HEK293 (cell line): ENCODE results near the gene PRUNE2.

ENCODE experiments used
- BCL11A ChIP-seq: fragments of 450-650 bp; formaldehyde crosslinking; IDR thresholded peaks from 2 replicates; pipeline ENCODE4 v1.5.1; 2016; ENCODE audit warnings: low read depth, missing biosample characterization, missing genetic modification characterization
- GLIS1 ChIP-seq: fragments of 450-650 bp; formaldehyde crosslinking; IDR thresholded peaks from 2 replicates; pipeline ENCODE4 v1.5.1; 2016; ENCODE audit warnings: missing biosample characterization, missing genetic modification characterization
- IKZF3 ChIP-seq: fragments of 450-650 bp; IDR thresholded peaks from 2 replicates; pipeline ENCODE4 v1.5.0; 2018; ENCODE audit warnings: missing biosample characterization, mild to moderate bottlenecking, missing genetic modification characterization, moderate library complexity
- INSM2 ChIP-seq: fragments of 450-650 bp; formaldehyde crosslinking; IDR thresholded peaks from 2 replicates; pipeline ENCODE4 v1.5.1; 2016; ENCODE audit warnings: missing biosample characterization, missing genetic modification characterization
- KLF7 ChIP-seq: fragments of 450-650 bp; formaldehyde crosslinking; IDR thresholded peaks from 2 replicates; pipeline ENCODE4 v1.5.1; 2016; ENCODE audit warnings: missing biosample characterization, missing genetic modification characterization, borderline replicate concordance
- WT1 ChIP-seq: fragments of 450-650 bp; formaldehyde crosslinking; IDR thresholded peaks from 2 replicates; pipeline ENCODE4 v1.5.1; 2016; ENCODE audit warnings: missing biosample characterization, missing genetic modification characterization
- YY1 ChIP-seq: fragments of 450-650 bp; formaldehyde crosslinking; IDR thresholded peaks from 2 replicates; pipeline ENCODE4 v1.5.1; 2018; ENCODE audit warnings: missing biosample characterization, missing genetic modification characterization
- ZBTB26 ChIP-seq: fragments of 450-650 bp; formaldehyde crosslinking; optimal IDR thresholded peaks from 2 replicates; pipeline ENCODE3; 2016; ENCODE audit warnings: missing biosample characterization, mild to moderate bottlenecking, missing genetic modification characterization
- ZBTB7A ChIP-seq: fragments of 450-650 bp; formaldehyde crosslinking; IDR thresholded peaks from 2 replicates; pipeline ENCODE4 v1.5.1; 2016; ENCODE audit warnings: low read depth, missing biosample characterization, missing genetic modification characterization
- ZNF157 ChIP-seq: fragments of 450-650 bp; formaldehyde crosslinking; IDR thresholded peaks from 2 replicates; pipeline ENCODE4 v1.5.1; 2016; ENCODE audit warnings: missing biosample characterization, missing genetic modification characterization
- ZNF239 ChIP-seq: fragments of 450-650 bp; formaldehyde crosslinking; IDR thresholded peaks from 2 replicates; pipeline ENCODE4 v1.5.1; 2016; ENCODE audit warnings: missing biosample characterization, missing genetic modification characterization
- ZNF324 ChIP-seq: fragments of 450-650 bp; formaldehyde crosslinking; IDR thresholded peaks from 2 replicates; pipeline ENCODE4 v1.5.1; 2016; ENCODE audit warnings: missing biosample characterization, missing genetic modification characterization
- ZNF362 ChIP-seq: fragments of 450-650 bp; formaldehyde crosslinking; IDR thresholded peaks from 2 replicates; pipeline ENCODE4 v1.5.1; 2016; ENCODE audit warnings: missing biosample characterization, missing genetic modification characterization
- ZNF433 ChIP-seq: fragments of 450-650 bp; formaldehyde crosslinking; IDR thresholded peaks from 2 replicates; pipeline ENCODE4 v1.5.1; 2016; ENCODE audit warnings: missing biosample characterization, missing genetic modification characterization, low read depth
- ZNF518A ChIP-seq: fragments of 450-650 bp; formaldehyde crosslinking; conservative IDR thresholded peaks from 2 replicates; pipeline ENCODE4 v1.5.1; 2016; ENCODE audit warnings: low read depth, missing biosample characterization, missing genetic modification characterization
- ZNF623 ChIP-seq: fragments of 450-650 bp; formaldehyde crosslinking; IDR thresholded peaks from 2 replicates; pipeline ENCODE4 v1.5.1; 2016; ENCODE audit warnings: missing biosample characterization, missing genetic modification characterization
- ZNF704 ChIP-seq: fragments of 450-650 bp; formaldehyde crosslinking; IDR thresholded peaks from 2 replicates; pipeline ENCODE4 v1.5.1; 2016; ENCODE audit warnings: missing biosample characterization, missing genetic modification characterization
- ZNF707 ChIP-seq: fragments of 450-650 bp; formaldehyde crosslinking; IDR thresholded peaks from 2 replicates; pipeline ENCODE4 v1.5.1; 2016; ENCODE audit warnings: missing biosample characterization, missing genetic modification characterization
- ZNF747 ChIP-seq: fragments of 450-650 bp; formaldehyde crosslinking; IDR thresholded peaks from 2 replicates; pipeline ENCODE4 v1.5.1; 2016; ENCODE audit warnings: missing biosample characterization, missing genetic modification characterization
- ZNF776 ChIP-seq: fragments of 450-650 bp; formaldehyde crosslinking; IDR thresholded peaks from 2 replicates; pipeline ENCODE4 v1.5.0; 2017; ENCODE audit warnings: missing biosample characterization, missing genetic modification characterization, borderline replicate concordance
- TF ChIP-seq, protein P1 (sequence below): fragments of 450-650 bp; formaldehyde crosslinking; IDR thresholded peaks from 2 replicates; pipeline ENCODE4 v1.5.1; 2016; ENCODE audit warnings: missing biosample characterization, missing genetic modification characterization
- TF ChIP-seq, protein P2 (sequence below): fragments of 450-650 bp; formaldehyde crosslinking; IDR thresholded peaks from 2 replicates; pipeline ENCODE4 v1.5.1; 2017; ENCODE audit warnings: missing biosample characterization, missing genetic modification characterization

The PRUNE2 gene

DNA sequence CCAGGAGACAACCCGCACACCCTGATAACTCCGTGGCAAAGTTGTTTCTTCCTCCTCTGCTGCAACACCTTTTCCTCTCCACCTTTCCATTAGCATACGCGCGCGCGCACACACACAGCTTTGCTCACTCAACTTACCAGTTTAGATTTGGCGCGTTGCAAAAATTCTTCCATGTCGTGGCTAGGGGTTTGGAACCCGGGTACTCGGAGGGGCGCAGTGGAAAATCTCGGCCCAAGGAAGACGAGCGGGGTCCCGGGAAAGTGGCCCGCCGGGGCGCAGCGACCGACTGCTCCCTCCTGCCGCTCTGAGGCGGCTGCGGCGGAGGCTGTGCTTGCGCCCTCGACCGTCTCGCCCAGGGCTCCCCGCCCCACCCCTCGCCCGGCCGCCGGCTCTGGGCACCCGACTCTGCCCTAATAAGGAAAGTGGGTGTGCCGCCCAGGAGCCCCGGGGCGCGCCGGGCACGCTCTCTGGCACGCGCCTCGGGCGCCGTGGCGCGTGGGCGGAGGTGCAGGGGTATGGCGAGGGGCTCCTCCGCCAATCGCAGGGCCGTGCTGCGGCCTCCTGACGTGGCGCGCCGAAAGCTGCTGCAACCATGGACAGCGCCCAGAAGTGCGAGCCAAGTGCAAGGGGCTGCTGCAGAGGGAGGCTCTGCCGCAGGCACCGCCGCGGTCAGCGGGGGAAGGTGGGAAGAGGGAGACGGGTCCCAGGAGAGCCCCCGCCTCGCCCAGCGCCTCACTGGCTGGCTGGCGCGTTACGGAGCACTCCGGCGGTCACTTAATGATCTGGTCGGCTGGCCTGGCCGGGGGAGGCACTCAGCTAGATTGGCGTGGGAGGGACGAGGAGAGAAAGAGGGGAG is at the start of gene PRUNE2 (continued):
- TF ChIP-seq, protein P1, sequence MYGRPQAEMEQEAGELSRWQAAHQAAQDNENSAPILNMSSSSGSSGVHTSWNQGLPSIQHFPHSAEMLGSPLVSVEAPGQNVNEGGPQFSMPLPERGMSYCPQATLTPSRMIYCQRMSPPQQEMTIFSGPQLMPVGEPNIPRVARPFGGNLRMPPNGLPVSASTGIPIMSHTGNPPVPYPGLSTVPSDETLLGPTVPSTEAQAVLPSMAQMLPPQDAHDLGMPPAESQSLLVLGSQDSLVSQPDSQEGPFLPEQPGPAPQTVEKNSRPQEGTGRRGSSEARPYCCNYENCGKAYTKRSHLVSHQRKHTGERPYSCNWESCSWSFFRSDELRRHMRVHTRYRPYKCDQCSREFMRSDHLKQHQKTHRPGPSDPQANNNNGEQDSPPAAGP (tag by site-specific recombination) = peak; percentile 92
- TF ChIP-seq BCL11A (tag by site-specific recombination) = no peak
- TF ChIP-seq ZNF747 (tag by site-specific recombination) = no peak
- TF ChIP-seq ZNF623 (tag by site-specific recombination) = no peak
- peak; percentile 93 for TF ChIP-seq ZBTB26 (tag by site-specific recombination)
- no peak for TF ChIP-seq ZBTB7A (tag by site-specific recombination)
- peak; percentile 71 for TF ChIP-seq GLIS1 (tag by site-specific recombination)
- no peak for TF ChIP-seq ZNF518A (tag by site-specific recombination)
- 0 out of 2 replicates have a peak, but pooled peaks have one; percentile 51 for TF ChIP-seq KLF7 (tag by site-specific recombination)
- TF ChIP-seq ZNF362 (tag by site-specific recombination) = no peak
- TF ChIP-seq WT1 (tag by site-specific recombination) = no peak; the same call in 1 of the 2 replicates
- no peak for TF ChIP-seq ZNF324 (tag by site-specific recombination)
- no peak for TF ChIP-seq IKZF3 (tag by site-specific recombination)
- no peak for TF ChIP-seq ZNF776
- TF ChIP-seq ZNF704 (tag by site-specific recombination) = no peak
- TF ChIP-seq INSM2 (tag by site-specific recombination) = peak; percentile 50
- TF ChIP-seq ZNF157 (tag by site-specific recombination) = no peak
- no peak for TF ChIP-seq YY1 (tag by site-specific recombination)
- no peak for TF ChIP-seq ZNF239 (tag by site-specific recombination)
- TF ChIP-seq, protein P2, sequence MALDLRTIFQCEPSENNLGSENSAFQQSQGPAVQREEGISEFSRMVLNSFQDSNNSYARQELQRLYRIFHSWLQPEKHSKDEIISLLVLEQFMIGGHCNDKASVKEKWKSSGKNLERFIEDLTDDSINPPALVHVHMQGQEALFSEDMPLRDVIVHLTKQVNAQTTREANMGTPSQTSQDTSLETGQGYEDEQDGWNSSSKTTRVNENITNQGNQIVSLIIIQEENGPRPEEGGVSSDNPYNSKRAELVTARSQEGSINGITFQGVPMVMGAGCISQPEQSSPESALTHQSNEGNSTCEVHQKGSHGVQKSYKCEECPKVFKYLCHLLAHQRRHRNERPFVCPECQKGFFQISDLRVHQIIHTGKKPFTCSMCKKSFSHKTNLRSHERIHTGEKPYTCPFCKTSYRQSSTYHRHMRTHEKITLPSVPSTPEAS = no peak
- TF ChIP-seq ZNF707 (tag by site-specific recombination) = no peak
- TF ChIP-seq ZNF433 (tag by site-specific recombination) = no peak
